H1 (cell line): Measurements from ENCODE around the gene R3HDM2. TPM values are rescaled to one million over a fixed set of nuclear protein-coding genes. Genes with fewer than 3 reads are reported as not detected.

Experiments
- CTCF ChIA-PET: fragments of 300-600 bp; sonication (Branson Sonifier 250); formaldehyde crosslinking; loops from one replicate; lab custom pipeline; 2021; ENCODE audit not compliant: partially characterized antibody; lab: Charles Lee
- POLR2A ChIA-PET: fragments of 300-600 bp; sonication (Branson Sonifier 250); formaldehyde crosslinking; loops from one replicate; lab custom pipeline; 2021; ENCODE audit warnings: inconsistent platforms; ENCODE audit not compliant: partially characterized antibody; lab: Charles Lee
- DNase-seq, 2 experiments: peaks; one replicate each; pipeline versions ENCODE4 v3.0.0 to v3.0.0-alpha.2; 2010 to 2022; ENCODE audit warnings: low spot score in 2 of 2, low read depth in 1 of 2, mixed read lengths in 1 of 2
- FAIRE-seq: peaks from 2 replicates; lab custom pipeline; 2011; peaks lifted over from hg19 to GRCh38; lab: Jason Lieb, UNC
- H2AFZ ChIP-seq: 2 replicates; pipeline ENCODE4 v1.8.1; 2012; ENCODE audit warnings: low read length, inconsistent platforms
- H2AK5ac ChIP-seq: 2 replicates; pipeline ENCODE4 v1.6.1; 2013; ENCODE audit warnings: low read depth, low read length
- H2BK120ac ChIP-seq: replicated peaks from 2 replicates; pipeline ENCODE3; 2013; ENCODE audit warnings: low read depth, low read length, inconsistent platforms
- H2BK12ac ChIP-seq: 2 replicates; pipeline ENCODE4 v1.6.1; 2013; ENCODE audit warnings: low read depth, low read length
- H2BK15ac ChIP-seq: 2 replicates; pipeline ENCODE4 v1.6.1; 2013; ENCODE audit warnings: low read length
- H2BK20ac ChIP-seq: 2 replicates; pipeline ENCODE4 v1.6.1; 2013; ENCODE audit warnings: low read length
- H2BK5ac ChIP-seq: 2 replicates; pipeline ENCODE4 v1.6.1; 2013; ENCODE audit warnings: low read depth, low read length
- H3K14ac ChIP-seq: 2 replicates; pipeline ENCODE4 v1.6.1; 2013; ENCODE audit warnings: inconsistent platforms; ENCODE audit not compliant: insufficient read length
- H3K18ac ChIP-seq: 2 replicates; pipeline ENCODE4 v1.6.1; 2013; ENCODE audit warnings: low read length; ENCODE audit errors: extremely low read depth
- H3K23ac ChIP-seq: 2 replicates; pipeline ENCODE4 v1.6.1; 2013; ENCODE audit warnings: inconsistent platforms; ENCODE audit not compliant: insufficient read length
- H3K23me2 ChIP-seq: 2 replicates; pipeline ENCODE4 v1.6.1; 2013; ENCODE audit warnings: low read depth, low read length
- H3K27ac ChIP-seq: 2 replicates; pipeline ENCODE4 v1.6.1; 2011; ENCODE audit warnings: low read depth, low read length, inconsistent platforms
- H3K27me3 ChIP-seq, 4 experiments: replicated peaks in 1 of 4; 1 replicate in 1 of 4; 2 replicates in 3 of 4; pipeline versions ENCODE4 v1.6.1 to v1.8.1; 2011 to 2013; ENCODE audit warnings: low read length in 3 of 4, mild to moderate bottlenecking in 3 of 4, inconsistent platforms in 2 of 4, mixed read lengths in 2 of 4, moderate library complexity in 1 of 4; ENCODE audit not compliant: control insufficient read depth in 3 of 4, insufficient read depth in 3 of 4; ENCODE audit errors: extremely low read depth in 1 of 4
- H3K36me3 ChIP-seq, 4 experiments: 2 replicates each; pipeline versions ENCODE4 v1.6.1 to v1.8.1; 2011 to 2013; ENCODE audit warnings: mild to moderate bottlenecking in 4 of 4, low read length in 3 of 4, moderate library complexity in 2 of 4, control low read depth in 1 of 4, inconsistent platforms in 1 of 4; ENCODE audit not compliant: insufficient read depth in 4 of 4, control insufficient read depth in 2 of 4
- H3K4ac ChIP-seq: replicated peaks from 2 replicates; pipeline ENCODE3; 2013; ENCODE audit warnings: low read length, low read depth, mixed read lengths, inconsistent platforms; ENCODE audit not compliant: insufficient read length
- H3K4me1 ChIP-seq, 4 experiments: replicated peaks in 1 of 4; 1 replicate in 1 of 4; 2 replicates in 3 of 4; pipeline versions ENCODE4 v1.6.1 to v1.8.1; 2011 to 2013; ENCODE audit warnings: low read length in 3 of 4, inconsistent platforms in 2 of 4, mixed read lengths in 1 of 4; ENCODE audit not compliant: insufficient read depth in 4 of 4, control insufficient read depth in 3 of 4
- H3K4me2 ChIP-seq, 2 experiments: 2 replicates each; pipeline versions ENCODE4 v1.6.1 to v1.8.1; 2011 to 2013; ENCODE audit warnings: low read depth in 2 of 2, low read length in 2 of 2, control low read depth in 1 of 2, inconsistent platforms in 1 of 2, mild to moderate bottlenecking in 1 of 2; ENCODE audit not compliant: insufficient read depth in 1 of 2
- H3K4me3 ChIP-seq, 4 experiments: fragments of 200-600, 300-600 bp in 1 of 4; sonication (generic), shearing (Covaris generic), sonication (Bioruptor Twin) in 1 of 4; 2 replicates each; pipeline versions ENCODE4 v1.5.1 to v1.8.1; 2011 to 2016; ENCODE audit warnings: low read length in 4 of 4, low read depth in 3 of 4, control low read depth in 2 of 4, inconsistent platforms in 2 of 4, mild to moderate bottlenecking in 2 of 4, mixed read lengths in 1 of 4, moderate library complexity in 1 of 4; ENCODE audit not compliant: insufficient read depth in 2 of 4; ENCODE audit errors: extremely low read depth in 1 of 4
- H3K56ac ChIP-seq: replicated peaks from 2 replicates; pipeline ENCODE3; 2013; ENCODE audit warnings: low read depth, mild to moderate bottlenecking, mixed read lengths, low read length, inconsistent platforms; ENCODE audit not compliant: insufficient read length
- H3K79me1 ChIP-seq: 2 replicates; pipeline ENCODE4 v1.6.1; 2013; ENCODE audit warnings: low read depth, low read length, control low read depth
- H3K79me2 ChIP-seq, 2 experiments: 2 replicates each; pipeline versions ENCODE4 v1.6.1 to v1.8.1; 2012 to 2013; ENCODE audit warnings: low read length in 2 of 2, mild to moderate bottlenecking in 2 of 2, inconsistent platforms in 1 of 2; ENCODE audit not compliant: insufficient read depth in 2 of 2, control insufficient read depth in 1 of 2
- H3K9ac ChIP-seq, 4 experiments: replicated peaks in 1 of 4; 1 replicate in 1 of 4; 2 replicates in 3 of 4; pipeline versions ENCODE4 v1.6.1 to v1.8.1; 2011 to 2013; ENCODE audit warnings: low read depth in 3 of 4, low read length in 3 of 4, control low read depth in 2 of 4, mild to moderate bottlenecking in 2 of 4, moderate library complexity in 2 of 4, inconsistent platforms in 1 of 4; ENCODE audit errors: extremely low read depth in 1 of 4
- H3K9me3 ChIP-seq, 2 experiments: 2 replicates each; pipeline versions ENCODE4 v1.6.1 to v1.8.1; 2012 to 2013; ENCODE audit warnings: mild to moderate bottlenecking in 2 of 2, moderate library complexity in 2 of 2, control low read depth in 1 of 2, inconsistent platforms in 1 of 2, low read depth in 1 of 2, low read length in 1 of 2, mixed read lengths in 1 of 2; ENCODE audit not compliant: insufficient read depth in 2 of 2
- H4K20me1 ChIP-seq, 2 experiments: replicated peaks in 1 of 2; 2 replicates each; pipeline versions ENCODE3 to v1.8.1; 2011 to 2013; ENCODE audit warnings: inconsistent platforms in 2 of 2, low read length in 2 of 2, mild to moderate bottlenecking in 1 of 2; ENCODE audit not compliant: insufficient read depth in 2 of 2, control insufficient read depth in 1 of 2
- H4K5ac ChIP-seq: 2 replicates; pipeline ENCODE4 v1.6.1; 2013; ENCODE audit warnings: low read length, low read depth, mixed read lengths, inconsistent platforms; ENCODE audit not compliant: insufficient read length
- H4K8ac ChIP-seq: 2 replicates; pipeline ENCODE4 v1.8.0; 2013; ENCODE audit warnings: mild to moderate bottlenecking, moderate library complexity, low read length, inconsistent platforms; ENCODE audit not compliant: insufficient read depth; ENCODE audit errors: extremely low read depth
- H4K91ac ChIP-seq: replicated peaks from 2 replicates; pipeline ENCODE3; 2013; ENCODE audit warnings: low read length, mixed read lengths, inconsistent platforms; ENCODE audit not compliant: insufficient read length
- ASH2L ChIP-seq: fragments of 200-600, 300-600 bp; sonication (generic); IDR thresholded peaks from one replicate; pipeline ENCODE4 v1.7.1; 2017; ENCODE audit warnings: low read length
- CTCF ChIP-seq, 3 experiments: IDR thresholded peaks; 1 replicate in 2 of 3; 2 replicates in 1 of 3; pipeline versions ENCODE4 v1.5.1 to v1.6.1; 2011; ENCODE audit warnings: low read length in 3 of 3, mild to moderate bottlenecking in 3 of 3, inconsistent platforms in 2 of 3, low read depth in 1 of 3, moderate library complexity in 1 of 3; ENCODE audit not compliant: insufficient read depth in 1 of 3; ENCODE audit errors: control extremely low read depth in 1 of 3
- FOSL1 ChIP-seq: IDR thresholded peaks from 2 replicates; pipeline ENCODE4 v1.6.1; 2011; ENCODE audit warnings: mild to moderate bottlenecking, low read depth, low read length, moderate library complexity; ENCODE audit not compliant: insufficient read depth
- JUN ChIP-seq: IDR thresholded peaks from 2 replicates; pipeline ENCODE4 v1.6.1; 2011; ENCODE audit warnings: low read depth, mild to moderate bottlenecking, improper control_type of control experiment, low read length
- NRF1 ChIP-seq: IDR thresholded peaks from 2 replicates; pipeline ENCODE4 v1.6.1; 2011; ENCODE audit warnings: mild to moderate bottlenecking, low read depth, low read length, improper control_type of control experiment
- POLR2A ChIP-seq, 2 experiments: IDR thresholded peaks; 1 replicate in 1 of 2; 2 replicates in 1 of 2; pipeline ENCODE4 v1.6.1; 2011; ENCODE audit warnings: low read depth in 2 of 2, low read length in 2 of 2, mild to moderate bottlenecking in 2 of 2; ENCODE audit errors: control extremely low read depth in 1 of 2
- SIN3A ChIP-seq, 2 experiments: IDR thresholded peaks in 1 of 2; conservative IDR thresholded peaks in 1 of 2; 2 replicates each; pipeline ENCODE4 v1.6.1; 2011 to 2012; ENCODE audit warnings: low read length in 2 of 2, improper control_type of control experiment in 1 of 2, low read depth in 1 of 2, mild to moderate bottlenecking in 1 of 2
- SP1 ChIP-seq: IDR thresholded peaks from 2 replicates; pipeline ENCODE4 v1.6.1; 2011; ENCODE audit warnings: low read depth, low read length
- SP4 ChIP-seq: IDR thresholded peaks from 2 replicates; pipeline ENCODE4 v1.6.1; 2012; ENCODE audit warnings: low read length, inconsistent platforms
- WGBS, 2 experiments: shearing (Covaris generic) in 1 of 2; methylation state at CpG; one replicate each; pipeline versions ENCODE4 v1.1.6 to v1.1.7; 2013 to 2015; ENCODE audit warnings: low lambda C conversion rate in 2 of 2, mixed read lengths in 2 of 2, inconsistent platforms in 1 of 2, low coverage in 1 of 2, missing lambda C conversion rate in 1 of 2; ENCODE audit not compliant: insufficient replicate concordance in 2 of 2, insufficient coverage in 1 of 2, insufficient read length in 1 of 2; ENCODE audit errors: extremely low coverage in 1 of 2, missing lambda C conversion rate in 1 of 2; 5-methylcytosine and 5-hydroxymethylcytosine counted together
- polyA plus RNA-seq, 7 experiments: library from polyadenylated mRNA; depleted of rRNA in 3 of 7; stranded (reverse) in 5 of 7; unstranded in 2 of 7; fragments of >200 nt in 5 of 7; fragments of 200-250 nt in 2 of 7; gene quantifications; 1 replicate in 5 of 7; 2 replicates in 1 of 7; 4 replicates in 1 of 7; pipeline versions ENCODE4 v1.2.1 to v1.2.3, GENCODE V29; 2011 to 2013; ENCODE audit warnings: missing spikeins in 2 of 7, mixed read lengths in 2 of 7
- total RNA-seq: library from RNA; stranded (reverse); fragmentation: NEBNext Ultra II Directional; extraction: Animal tissue kit (Norgen Biotek cat#: 25700); gene quantifications from 2 replicates; pipeline ENCODE4 v1.2.1, GENCODE V29; 2021

R3HDM2 gene
- total and polyA plus RNA-seq, 2 of the 8 experiments (the other 6 are each of a cell fraction or from before 2014, with no cell fraction given): 25.6 to 27.0 TPM

- Histone ChIP-seq H3K18ac (peak overlapping the region; percentile 55; the same call in 1 of the 2 replicates), H2BK15ac (no peak overlapping the region), H3K23me2 (peaks cover 14% of the 10 kb centered on the region), H2AFZ (no peak overlapping the region), H2BK5ac (0 out of 2 replicates have a peak overlapping the region, but pooled peaks have one; percentile 85), H3K56ac (no peak overlapping the region), H3K9ac (peak overlapping the region in 2 of 4 experiments; percentile 40 to 44; a peak in 4 of 7 replicates), H3K27ac (peak overlapping the region; percentile 27; the same call in 1 of the 2 replicates), H3K79me2 (peaks cover 0 to 16% of the 10 kb centered on the region in 2 experiments; a peak in 1 of 4 replicates), H2BK20ac (no peak overlapping the region), H4K91ac (peak overlapping the region; percentile 8), H3K36me3 (peaks cover 0 to 4% (median 0%) of the 10 kb centered on the region in 4 experiments; a peak in 2 of 8 replicates), H3K4me1 (peaks cover 0 to 32% (median 20%) of the 10 kb centered on the region in 4 experiments; a peak in 6 of 7 replicates), H3K14ac (no peak overlapping the region), H3K4me2 (peak overlapping the region; percentile 85 to 95), H3K9me3 (no peaks in the 10 kb centered on the region), H4K8ac (no peak overlapping the region), H2AK5ac (no peak overlapping the region), H4K5ac (peak overlapping the region; percentile 37), H3K4ac (no peak overlapping the region), H3K23ac (no peak overlapping the region), H2BK120ac (no peak overlapping the region), H2BK12ac (no peak overlapping the region; the same call in 1 of the 2 replicates), H4K20me1 (no peaks in the 10 kb centered on the region), H3K4me3 (peak overlapping the region; percentile 51 to 91 (median 76)), H3K27me3 (no peaks in the 10 kb centered on the region), H3K79me1 (no peaks in the 10 kb centered on the region)
- DNase-seq (peak; percentile 98), FAIRE-seq (peak; percentile 58)
- ChIA-PET CTCF (interaction anchor here (0.6 to 18.5 kb wide), 37 partner anchors 9 to 369 kb away, joined by 3 to 478 read pairs (median 4); partner anchors contain the start of genes ARHGAP9, DDIT3, INHBC and MARS1), POLR2A (interaction anchor here (0.6 to 6.4 kb wide), 23 partner anchors 9 to 371 kb away, joined by 3 to 51 read pairs (median 4); partner anchors contain the start of genes INHBC and SHMT2)
- WGBS, 2 experiments: 5% methylated on average over 24 of the region's 24 CpGs; no CpG with 5 or more reads in 1 of the 2 experiments
- TF ChIP-seq POLR2A (IDR thresholded peaks at IDR 0.05; ENCODE audit: control extremely low read depth in 1 of 2, low read depth in 2 of 2, low read length in 2 of 2) (peak in 1 of 2 experiments; percentile 87; a peak in 2 of 3 replicates), SP1 (peak; percentile 84), SIN3A (conservative IDR thresholded peaks at IDR 0.05 in 1 of 2, IDR thresholded peaks at IDR 0.05 in 1 of 2; ENCODE audit: low read depth in 1 of 2, low read length in 2 of 2) (peak; percentile 70 to 80; a peak in 2 of 4 replicates), SP4 (peak; percentile 77; the same call in 1 of the 2 replicates), FOSL1 (no peak), CTCF (IDR thresholded peaks at IDR 0.05; ENCODE audit: control extremely low read depth in 1 of 3, insufficient read depth in 1 of 3, low read depth in 1 of 3, low read length in 3 of 3) (peak in 2 of 3 experiments; percentile 92 to 95; a peak in 3 of 4 replicates), JUN (0 out of 2 replicates have a peak, but pooled peaks have one; percentile 12), ASH2L (peak; percentile 60), NRF1 (no peak)
Measured at GRCh38 chr12:57459055-57459749, 28.4 kb upstream of the R3HDM2 start.
